HS-5 (cell line): ENCODE data around the gene NFATC2.

Experiments
- DNase-seq: peaks from one replicate; pipeline ENCODE4 v3.0.0-alpha.2; 2012; ENCODE audit warnings: low read depth

NFATC2 gene

DNA sequence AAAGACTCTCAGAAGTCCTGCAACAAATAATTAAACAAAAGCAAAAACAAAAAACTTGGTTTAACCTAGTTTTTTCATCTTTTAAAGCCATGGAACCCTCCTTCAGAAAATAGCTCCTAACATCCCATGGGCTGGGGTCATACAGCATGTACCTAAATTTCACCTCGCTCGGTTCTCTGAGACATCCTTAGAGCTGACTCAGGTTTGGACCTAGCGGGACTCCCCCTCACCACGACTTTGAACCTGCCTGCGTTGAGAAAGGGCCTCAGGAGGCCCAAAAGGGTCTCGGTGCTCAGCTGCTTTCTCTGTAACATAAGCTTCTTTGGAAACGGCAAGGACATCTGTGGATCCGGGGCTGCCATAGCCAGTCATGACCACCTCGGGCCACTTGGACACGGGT, 112.8 kb downstream of the NFATC2 start:
- no peak for DNase-seq

DNA sequence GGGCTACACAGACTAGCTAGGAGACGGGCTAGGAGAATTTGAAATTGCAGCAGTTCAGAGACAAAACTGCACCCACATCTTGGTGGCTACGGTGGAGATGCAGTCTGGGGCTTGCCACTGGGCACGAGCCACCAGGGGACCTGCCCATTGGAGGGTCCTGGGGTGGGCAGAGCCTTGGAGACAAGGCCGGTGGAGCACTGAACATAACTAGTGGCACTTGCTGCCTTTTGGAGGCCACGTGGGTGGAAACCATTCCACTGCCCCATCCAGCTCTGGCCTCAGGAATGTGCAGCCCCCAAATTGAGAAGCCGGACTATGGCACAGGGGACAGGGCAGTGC, 113.4 kb downstream of the NFATC2 start:
- no peak for DNase-seq

- DNase-seq = no peak
Observed at GRCh38 chr20:51428401-51429143, 113.9 kb downstream of the NFATC2 start.

DNA sequence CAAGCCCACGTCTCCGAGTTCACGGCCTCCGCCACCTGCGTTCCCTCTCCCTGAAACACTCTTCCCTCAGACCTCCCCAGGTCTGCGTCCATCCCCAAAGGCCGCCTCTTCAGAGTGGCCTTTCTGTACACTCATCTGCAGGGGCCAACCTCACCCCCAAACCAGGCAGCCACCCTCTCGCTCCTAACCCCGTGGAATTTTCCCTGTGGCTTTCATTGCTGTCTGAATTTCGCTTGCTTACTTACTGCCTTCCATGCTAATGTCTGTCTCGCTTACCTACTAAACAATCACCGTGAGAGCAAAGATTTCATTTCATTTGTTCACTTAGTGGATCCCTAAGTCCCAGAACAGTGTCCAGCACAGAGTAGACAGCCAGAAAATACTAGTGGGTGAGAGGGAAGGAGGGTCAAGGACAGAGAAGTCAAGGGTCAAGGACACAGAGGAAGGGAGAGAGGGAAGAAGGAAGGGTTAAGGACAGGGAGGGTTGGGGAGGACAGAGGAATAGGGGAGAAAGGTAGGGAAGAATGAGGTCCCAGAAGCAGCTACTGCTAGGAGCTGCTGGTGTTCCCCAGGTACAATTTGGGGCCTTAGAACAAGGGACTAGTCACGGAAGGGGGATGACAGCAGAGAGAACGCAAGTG, 114.7 kb downstream of the NFATC2 start:
- no peak for DNase-seq

DNA sequence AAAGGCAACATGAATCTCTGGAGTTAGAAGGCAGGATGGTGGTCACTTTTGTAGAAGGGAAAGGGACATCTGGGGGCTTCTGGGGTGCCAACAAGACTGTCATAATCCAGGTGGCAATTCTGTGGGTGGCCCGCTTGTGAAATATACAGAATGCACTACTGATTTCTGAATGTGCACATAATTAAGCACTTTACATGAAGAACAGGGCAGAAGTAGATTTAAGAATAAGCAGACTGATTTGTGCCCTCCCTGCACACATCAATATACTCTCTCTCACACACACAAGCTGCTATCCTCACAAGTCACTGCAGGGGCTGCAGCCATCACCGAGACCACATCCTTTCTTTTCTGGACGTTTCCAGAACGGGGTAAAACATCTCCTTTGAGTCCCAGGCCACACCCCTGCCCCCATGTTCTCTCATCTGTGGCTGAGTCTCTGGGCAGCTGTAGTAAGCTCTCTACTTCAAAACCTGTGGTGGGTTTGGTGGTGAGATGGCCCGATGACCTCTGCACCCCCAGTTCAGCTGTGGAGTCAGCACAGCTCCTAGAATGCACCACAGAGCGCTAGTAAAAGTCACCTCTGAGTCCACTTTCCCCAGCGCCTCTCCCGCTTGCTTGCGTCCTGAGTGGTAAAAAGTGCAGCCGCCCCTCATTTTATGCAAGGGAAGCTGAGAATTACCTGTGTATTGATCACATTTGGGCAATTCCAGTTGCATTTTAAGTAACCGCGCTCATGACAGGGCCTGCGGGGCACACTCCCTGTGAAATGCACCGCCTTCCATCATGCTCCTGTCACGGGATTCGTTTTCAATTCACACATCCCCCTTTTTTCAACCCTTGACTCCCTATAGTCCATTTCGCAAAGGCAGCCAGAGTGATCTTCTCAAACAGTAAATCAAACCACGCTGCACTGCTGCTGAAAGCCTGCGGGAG, 115.5 kb downstream of the NFATC2 start:
- no peak for DNase-seq

DNA sequence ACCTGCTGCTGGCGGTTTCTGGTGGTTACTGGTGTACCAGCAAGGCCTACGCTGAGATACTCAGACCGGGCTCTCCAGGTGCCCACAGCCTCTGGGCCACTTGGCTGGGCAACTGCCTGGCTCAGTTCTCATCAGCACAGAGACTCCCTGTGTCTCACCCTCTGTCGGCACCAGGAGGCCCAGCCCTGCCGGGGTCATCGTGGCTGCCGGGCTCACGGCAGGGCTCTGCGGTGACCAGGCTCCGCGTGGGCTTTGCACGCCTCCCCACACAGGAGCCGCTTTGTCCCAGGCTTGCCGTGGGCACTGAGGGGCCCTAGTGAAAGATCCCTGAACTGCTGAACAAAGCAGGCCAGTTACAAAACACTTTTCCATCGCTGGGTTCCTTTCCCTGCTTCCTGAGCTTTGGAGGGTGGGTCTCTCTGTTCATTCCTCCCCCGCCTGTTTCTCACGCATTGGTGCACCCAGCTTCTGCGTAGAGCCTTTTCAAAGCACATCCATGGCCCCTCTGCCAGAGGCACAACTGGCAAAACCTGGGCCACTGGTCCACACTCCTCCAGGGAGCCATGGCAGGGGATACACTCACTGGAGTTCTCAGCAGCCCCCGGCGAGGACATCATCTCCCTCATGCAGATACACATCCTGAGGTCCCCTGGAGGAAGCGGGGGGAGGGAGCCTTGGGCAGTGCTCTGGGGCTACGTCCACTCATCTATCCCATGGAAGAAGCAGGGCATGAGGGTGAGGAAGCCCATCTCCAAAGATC, 117.0 kb downstream of the NFATC2 start:
- no peak for DNase-seq

- DNase-seq = no peak
Observed at GRCh38 chr20:51424270-51425117, 118.0 kb downstream of the NFATC2 start.

- no peak for DNase-seq
Observed at GRCh38 chr20:51423810-51424209, 118.7 kb downstream of the NFATC2 start.

GRCh38 chr20:51423290-51423667, 119.2 kb downstream of the NFATC2 start:
- no peak for DNase-seq

GRCh38 chr20:51422514-51423289, 119.8 kb downstream of the NFATC2 start:
- no peak for DNase-seq

GRCh38 chr20:51420805-51421204, 121.7 kb downstream of the NFATC2 start:
- no peak for DNase-seq

GRCh38 chr20:51420111-51420510, 122.4 kb downstream of the NFATC2 start:
- DNase-seq = peak; percentile 81

DNA sequence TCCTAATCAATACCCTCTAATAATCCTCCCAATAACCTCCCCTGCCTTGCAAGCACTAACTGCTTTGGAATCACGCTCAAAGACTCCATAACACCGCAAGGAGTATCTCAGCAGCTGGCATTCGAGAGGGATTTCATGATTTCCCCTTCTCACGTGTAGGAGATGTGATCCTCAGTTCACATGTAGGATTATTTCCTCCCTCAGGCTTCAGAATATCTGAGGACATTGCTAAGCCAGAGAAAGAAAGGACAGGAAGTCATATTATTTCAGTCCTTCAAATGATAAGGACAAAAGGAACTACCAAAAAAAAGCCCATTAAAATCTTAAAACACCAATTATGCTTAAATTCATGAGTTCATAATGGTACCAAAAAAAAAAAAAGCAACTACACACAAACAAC, 122.9 kb downstream of the NFATC2 start:
- no peak for DNase-seq

GRCh38 chr20:51419231-51419630, 123.3 kb downstream of the NFATC2 start:
- no peak for DNase-seq

DNA sequence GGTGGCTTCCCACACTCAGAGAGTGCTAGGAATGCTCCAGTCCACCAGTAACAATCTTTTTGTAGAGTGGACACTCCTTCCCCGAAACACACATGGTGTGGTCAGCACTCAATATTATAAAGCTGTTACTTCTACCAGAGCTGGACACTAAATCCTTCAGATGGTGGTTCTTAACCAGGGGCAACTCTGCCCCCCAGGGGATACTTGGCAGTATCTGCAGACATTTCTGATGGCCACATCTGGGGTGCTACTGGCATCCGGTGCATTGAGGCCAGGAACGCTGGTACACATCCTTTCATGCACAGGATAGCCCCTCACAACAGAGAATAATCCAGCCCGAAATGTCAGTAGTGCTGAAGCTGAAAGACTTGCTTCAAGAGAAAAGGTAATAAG, 124.4 kb downstream of the NFATC2 start:
- no peak for DNase-seq

- DNase-seq = no peak
Observed at GRCh38 chr20:51417250-51418136, 125.0 kb downstream of the NFATC2 start.

- DNase-seq = no peak
Observed at GRCh38 chr20:51416532-51417249, 125.8 kb downstream of the NFATC2 start.

DNA sequence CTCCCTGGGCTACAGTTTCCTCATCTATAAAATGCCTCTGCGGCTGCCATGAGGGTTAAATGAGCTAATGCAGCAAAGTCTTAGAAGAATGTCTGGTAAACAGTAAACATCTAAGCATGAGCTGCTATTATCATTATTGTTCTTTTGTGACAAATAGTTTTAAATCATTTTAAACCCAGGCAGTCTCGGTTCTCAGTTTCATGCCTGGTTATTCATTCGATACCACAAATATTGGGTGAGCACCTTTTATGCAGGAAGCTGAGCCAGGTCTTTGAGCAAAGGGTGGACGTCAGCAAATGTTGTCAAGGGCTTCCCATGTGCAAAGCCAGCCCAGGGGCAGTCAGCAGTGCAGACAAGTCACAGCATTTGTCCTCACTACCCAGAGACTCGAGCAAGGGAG, 128.7 kb downstream of the NFATC2 start:
- DNase-seq = no peak
